OCI-LY3 (cell line): ENCODE results near the gene HSF4.

ENCODE experiments used
- CTCF ChIP-seq: fragments of 200-600, 300-600 bp; sonication (generic); IDR thresholded peaks from 2 replicates; pipeline ENCODE4 v1.5.1; 2014; ENCODE audit warnings: antibody characterized with exemption, low read length, low read depth
- EZH2phosphoT487 ChIP-seq: fragments of 200-600 bp; shearing (Covaris generic); IDR thresholded peaks from 2 replicates; pipeline ENCODE4 v1.6.1; 2018; ENCODE audit warnings: antibody characterized with exemption, mixed run types, low read depth

GRCh38 chr16:67161595-67162058 is 2.9 kb upstream of the HSF4 start:
- TF ChIP-seq CTCF (no peak), EZH2phosphoT487 (no peak)
